MM.1S (cell line): Measurements from ENCODE around the gene MEAK7.
A peak's percentile ranks its signal among the peaks of the same experiment; 100 is the strongest.

Experiments
- DNase-seq: peaks from one replicate; pipeline ENCODE4 v3.0.0-alpha.2; 2015
- H2AFZ ChIP-seq: fragments of 300-600 bp; sonication (generic); 2 replicates; pipeline ENCODE4 v1.6.0; 2016; ENCODE audit warnings: antibody characterized with exemption, low read length
- H3F3A ChIP-seq: fragments of 300-600 bp; sonication (generic); 2 replicates; pipeline ENCODE4 v1.6.1; 2016; ENCODE audit warnings: mild to moderate bottlenecking, antibody characterized with exemption, low read length, moderate library complexity, mixed read lengths; ENCODE audit not compliant: insufficient read depth
- H3K27ac ChIP-seq: fragments of 300-600 bp; sonication (generic); 2 replicates; pipeline ENCODE4 v1.5.1; 2016; ENCODE audit warnings: mild to moderate bottlenecking, low read length
- H3K27me3 ChIP-seq: fragments of 300-600 bp; sonication (generic); replicated peaks from 2 replicates; pipeline ENCODE4 v1.6.0; 2016; ENCODE audit warnings: low read length; ENCODE audit not compliant: insufficient read depth
- H3K36me3 ChIP-seq: fragments of 300-600 bp; sonication (generic); replicated peaks from 2 replicates; pipeline ENCODE4 v1.6.1; 2016; ENCODE audit warnings: mild to moderate bottlenecking, low read length, mixed read lengths; ENCODE audit not compliant: insufficient read depth
- H3K4me1 ChIP-seq: fragments of 300-600 bp; sonication (generic); 2 replicates; pipeline ENCODE4 v1.6.1; 2016; ENCODE audit warnings: low read length, mixed read lengths
- H3K4me2 ChIP-seq: fragments of 300-600 bp; sonication (generic); 2 replicates; pipeline ENCODE4 v1.6.0; 2016; ENCODE audit warnings: low read depth, low read length
- H3K4me3 ChIP-seq: fragments of 300-600 bp; sonication (generic); 2 replicates; pipeline ENCODE4 v1.5.1; 2016; ENCODE audit warnings: low read length, mixed read lengths
- H3K79me2 ChIP-seq: fragments of 300-600 bp; sonication (generic); 2 replicates; pipeline ENCODE4 v1.6.1; 2016; ENCODE audit warnings: mixed run types, low read length, mixed read lengths
- H3K9ac ChIP-seq: fragments of 300-600 bp; sonication (generic); 2 replicates; pipeline ENCODE4 v1.6.1; 2016; ENCODE audit warnings: low read length, mixed read lengths
- H3K9me2 ChIP-seq: fragments of 300-600 bp; sonication (generic); replicated peaks from 2 replicates; pipeline ENCODE4 v1.6.1; 2016; ENCODE audit warnings: mild to moderate bottlenecking, low read length, mixed read lengths; ENCODE audit not compliant: insufficient read depth
- H3K9me3 ChIP-seq: fragments of 300-600 bp; sonication (generic); replicated peaks from 2 replicates; pipeline ENCODE4 v1.6.1; 2016; ENCODE audit warnings: mild to moderate bottlenecking, low read length, mixed read lengths; ENCODE audit not compliant: insufficient read depth
- H4K20me1 ChIP-seq: fragments of 300-600 bp; sonication (generic); 2 replicates; pipeline ENCODE4 v1.6.1; 2016; ENCODE audit warnings: mild to moderate bottlenecking, low read length, moderate library complexity, mixed read lengths; ENCODE audit not compliant: insufficient read depth
- EZH2 ChIP-seq: fragments of 300-600 bp; sonication (generic); optimal IDR thresholded peaks from 2 replicates; pipeline ENCODE3; 2017; ENCODE audit warnings: low read depth, mild to moderate bottlenecking, antibody characterized with exemption, low read length, mixed read lengths
- EZH2phosphoT487 ChIP-seq: fragments of 300-600 bp; sonication (generic); IDR thresholded peaks from 2 replicates; pipeline ENCODE4 v1.6.1; 2018; ENCODE audit warnings: antibody characterized with exemption, low read length
- TF ChIP-seq, protein P1 (sequence below): fragments of 300-600 bp; sonication (generic); IDR thresholded peaks from 2 replicates; pipeline ENCODE4 v1.5.1; 2016; ENCODE audit warnings: antibody characterized with exemption, low read length, mixed read lengths

MEAK7 gene

DNA sequence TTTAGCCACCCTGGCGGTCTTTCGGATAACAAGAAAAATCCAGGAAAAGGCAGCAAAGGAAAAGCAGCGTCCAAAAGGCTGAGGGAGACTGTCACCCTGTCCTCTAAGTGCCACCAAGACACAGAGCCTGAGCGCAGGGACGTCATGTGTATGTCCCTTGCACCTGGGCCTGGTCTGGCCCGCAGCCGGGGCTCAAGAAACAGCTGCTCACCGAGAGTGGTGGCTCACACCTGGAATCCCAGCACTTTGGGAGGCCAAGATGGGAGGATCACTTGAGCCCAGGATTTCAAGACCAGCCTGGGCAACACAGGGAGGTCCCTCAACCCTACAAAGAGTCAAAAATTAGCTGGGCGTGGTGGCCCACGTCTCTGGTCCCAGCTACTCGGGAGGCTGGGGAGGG lies 9.2 kb upstream of the MEAK7 start:
- no peak overlapping the region for H3K4me2 ChIP-seq
- no peaks in the 10 kb centered on the region for H3K9me3 ChIP-seq
- H3K27me3 ChIP-seq, result no peaks in the 10 kb centered on the region
- peaks cover 14% of the 10 kb centered on the region for H3K4me1 ChIP-seq
- H3K4me3 ChIP-seq, result no peak overlapping the region
- H3K9me2 ChIP-seq, result no peaks in the 10 kb centered on the region
- no peak overlapping the region for H3K27ac ChIP-seq
- DNase-seq, result no peak
- no peak overlapping the region for H3K9ac ChIP-seq
- H3K79me2 ChIP-seq, result no peaks in the 10 kb centered on the region
- H4K20me1 ChIP-seq, result no peaks in the 10 kb centered on the region
- H3K36me3 ChIP-seq, result no peaks in the 10 kb centered on the region
- peaks cover 7% of the 10 kb centered on the region for H3F3A ChIP-seq
- TF ChIP-seq EZH2 (no peak), EZH2phosphoT487 (no peak)
- TF ChIP-seq, protein P1, sequence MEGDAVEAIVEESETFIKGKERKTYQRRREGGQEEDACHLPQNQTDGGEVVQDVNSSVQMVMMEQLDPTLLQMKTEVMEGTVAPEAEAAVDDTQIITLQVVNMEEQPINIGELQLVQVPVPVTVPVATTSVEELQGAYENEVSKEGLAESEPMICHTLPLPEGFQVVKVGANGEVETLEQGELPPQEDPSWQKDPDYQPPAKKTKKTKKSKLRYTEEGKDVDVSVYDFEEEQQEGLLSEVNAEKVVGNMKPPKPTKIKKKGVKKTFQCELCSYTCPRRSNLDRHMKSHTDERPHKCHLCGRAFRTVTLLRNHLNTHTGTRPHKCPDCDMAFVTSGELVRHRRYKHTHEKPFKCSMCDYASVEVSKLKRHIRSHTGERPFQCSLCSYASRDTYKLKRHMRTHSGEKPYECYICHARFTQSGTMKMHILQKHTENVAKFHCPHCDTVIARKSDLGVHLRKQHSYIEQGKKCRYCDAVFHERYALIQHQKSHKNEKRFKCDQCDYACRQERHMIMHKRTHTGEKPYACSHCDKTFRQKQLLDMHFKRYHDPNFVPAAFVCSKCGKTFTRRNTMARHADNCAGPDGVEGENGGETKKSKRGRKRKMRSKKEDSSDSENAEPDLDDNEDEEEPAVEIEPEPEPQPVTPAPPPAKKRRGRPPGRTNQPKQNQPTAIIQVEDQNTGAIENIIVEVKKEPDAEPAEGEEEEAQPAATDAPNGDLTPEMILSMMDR, result no peak
- H2AFZ ChIP-seq, result no peak overlapping the region

DNA sequence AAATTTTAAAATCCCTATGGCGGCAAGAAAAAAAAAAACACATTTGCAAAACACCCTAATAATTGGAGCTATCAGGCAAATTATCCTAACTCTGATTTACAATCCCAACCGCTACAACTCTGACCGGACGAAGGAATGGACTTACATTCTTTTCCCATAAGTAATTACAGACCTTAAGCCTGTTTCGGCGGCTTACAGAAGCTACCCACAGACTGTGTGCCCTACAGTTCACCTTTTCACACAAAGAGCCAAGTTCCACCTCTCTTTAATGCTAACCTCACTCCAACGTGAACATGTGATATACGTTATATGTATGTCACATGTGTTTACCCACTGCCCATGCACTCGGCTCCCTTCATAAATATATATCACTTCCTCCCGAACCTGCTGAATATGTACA lies 8.7 kb upstream of the MEAK7 start:
- Histone ChIP-seq H3K9ac (no peak overlapping the region), H3K4me3 (no peak overlapping the region)

DNA sequence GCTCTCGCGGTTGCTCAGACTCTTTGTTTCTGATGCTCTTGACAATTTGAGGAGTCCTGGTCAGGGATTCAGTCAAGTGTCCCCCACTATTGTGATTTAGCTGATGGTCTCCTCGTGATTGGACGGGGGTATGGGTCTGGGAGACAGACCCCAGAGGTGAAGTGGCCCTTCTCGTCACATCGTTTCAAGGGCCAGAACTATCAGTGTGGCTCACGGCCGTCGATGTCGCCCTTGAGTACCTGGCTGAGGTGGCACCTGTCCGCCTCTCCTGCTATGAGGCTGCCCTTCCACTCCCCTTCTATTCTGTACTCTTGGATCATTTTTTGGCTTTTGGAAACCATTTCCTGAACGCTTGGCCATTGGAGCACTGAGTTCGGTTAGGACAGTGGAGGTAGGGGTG lies 7.4 kb upstream of the MEAK7 start:
- Histone ChIP-seq H3K27ac (no peak overlapping the region), H2AFZ (no peak overlapping the region)

More for the DNA sequence above, 8.7 kb upstream of the MEAK7 start:
- Histone ChIP-seq H4K20me1 (no peaks in the 10 kb centered on the region), H3K4me1 (peaks cover 14% of the 10 kb centered on the region), H3K9me3 (no peaks in the 10 kb centered on the region), H3K79me2 (no peaks in the 10 kb centered on the region), H3K36me3 (no peaks in the 10 kb centered on the region), H3K9me2 (no peaks in the 10 kb centered on the region), H2AFZ (no peak overlapping the region), H3K4me2 (no peak overlapping the region), H3F3A (peaks cover 7% of the 10 kb centered on the region), H3K27me3 (no peaks in the 10 kb centered on the region), H3K27ac (no peak overlapping the region)
- DNase-seq, result no peak
- TF ChIP-seq, protein P1, result no peak
- no peak for TF ChIP-seq EZH2
- no peak for TF ChIP-seq EZH2phosphoT487

More for the DNA sequence above, 7.4 kb upstream of the MEAK7 start:
- no peaks in the 10 kb centered on the region for H3K27me3 ChIP-seq
- no peak for DNase-seq
- no peaks in the 10 kb centered on the region for H3K79me2 ChIP-seq
- H4K20me1 ChIP-seq, result no peaks in the 10 kb centered on the region
- H3K9me2 ChIP-seq, result no peaks in the 10 kb centered on the region
- H3K36me3 ChIP-seq, result no peaks in the 10 kb centered on the region
- H3K9ac ChIP-seq, result no peak overlapping the region
- H3K4me2 ChIP-seq, result 0 out of 2 replicates have a peak overlapping the region, but pooled peaks have one; percentile 21
- H3K4me3 ChIP-seq, result no peak overlapping the region
- H3K9me3 ChIP-seq, result no peaks in the 10 kb centered on the region
- H3K4me1 ChIP-seq, result peaks cover 14% of the 10 kb centered on the region
- TF ChIP-seq EZH2phosphoT487 (no peak), EZH2 (no peak)
- TF ChIP-seq, protein P1, result no peak
- H3F3A ChIP-seq, result peaks cover 7% of the 10 kb centered on the region
